A204.1 (cell line): ENCODE results near the gene WT1.

Experiments
- FAIRE-seq: peaks from 2 replicates; lab custom pipeline; 2012; peaks lifted over from hg19 to GRCh38; lab: Jason Lieb, UNC

Gene WT1

GRCh38 chr11:32421992-32422391 is 13.3 kb downstream of the WT1 start:
- FAIRE-seq, result no peak

DNA sequence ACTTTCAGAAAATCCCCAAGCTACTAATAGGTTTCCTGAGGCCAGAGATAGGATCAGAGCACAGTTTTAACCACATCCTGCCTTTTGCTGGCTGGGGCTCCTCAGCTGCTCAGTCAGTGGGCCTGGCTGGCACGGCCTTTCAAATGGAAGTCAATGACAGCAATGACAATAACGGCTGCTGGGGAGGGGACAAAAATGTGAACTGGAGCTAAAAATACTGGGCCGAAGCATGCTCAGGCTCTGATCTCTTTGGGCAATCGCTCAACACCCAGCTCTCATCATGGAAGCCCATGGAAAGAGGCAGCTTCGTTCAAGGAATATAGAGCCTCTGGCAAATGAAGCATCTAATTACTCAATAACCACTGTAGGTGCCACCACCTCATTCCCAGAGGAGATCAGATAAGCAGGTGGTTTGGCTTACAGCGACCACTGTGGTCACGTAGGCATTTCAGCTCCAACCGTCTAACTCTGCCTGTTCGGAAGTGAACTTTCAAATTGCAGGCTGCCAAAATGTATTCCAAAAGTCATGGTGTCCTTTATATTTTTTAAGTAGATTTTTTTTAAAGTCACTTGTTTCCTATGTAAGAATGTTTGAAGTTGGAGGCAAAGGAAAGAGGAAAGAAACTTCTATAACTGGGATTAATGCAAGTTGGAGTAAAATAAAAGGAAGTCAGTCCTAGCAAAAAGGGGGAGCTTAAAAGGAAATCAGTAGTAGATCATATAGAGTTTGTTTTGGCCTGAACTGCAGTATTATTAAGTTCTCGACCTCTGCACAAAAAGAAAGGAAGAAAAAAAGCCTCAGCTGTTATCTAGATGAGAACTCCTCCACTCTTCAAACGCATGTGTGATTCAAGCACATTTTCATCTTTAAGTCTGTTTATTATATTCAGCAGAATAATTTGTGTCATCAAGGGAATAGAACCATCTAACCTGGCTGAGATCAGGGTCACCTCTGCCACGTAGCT is 14.1 kb downstream of the WT1 start:
- no peak for FAIRE-seq

GRCh38 chr11:32420139-32420538 is 15.2 kb downstream of the WT1 start:
- no peak for FAIRE-seq

DNA sequence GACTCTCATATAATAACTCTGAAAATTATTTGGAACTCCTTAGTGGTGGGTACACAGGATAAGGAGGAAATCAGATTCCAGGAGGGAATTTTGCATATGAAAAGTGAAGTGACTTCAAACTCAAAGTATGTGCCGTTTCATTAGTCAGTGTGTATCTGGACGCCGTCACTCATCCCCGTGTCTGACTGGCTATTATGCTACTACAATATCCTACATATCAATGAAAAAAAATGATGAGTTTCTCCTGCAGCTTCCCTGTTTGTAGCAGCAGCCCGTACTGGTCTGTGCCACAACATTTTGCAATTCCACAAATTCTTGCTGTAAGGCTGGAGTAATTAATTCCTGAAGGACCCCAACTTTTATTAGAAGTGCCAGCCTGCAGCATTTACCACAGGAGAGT is 16.5 kb downstream of the WT1 start:
- FAIRE-seq, result no peak

- FAIRE-seq, result no peak
Measured at GRCh38 chr11:32417806-32418205, 17.5 kb downstream of the WT1 start.

GRCh38 chr11:32416301-32416700 is 19.0 kb downstream of the WT1 start:
- no peak for FAIRE-seq

GRCh38 chr11:32414925-32415324 is 20.4 kb downstream of the WT1 start:
- FAIRE-seq, result no peak

- no peak for FAIRE-seq
Measured at GRCh38 chr11:32411942-32412615, 23.3 kb downstream of the WT1 start.

GRCh38 chr11:32405592-32405991 is 29.7 kb downstream of the WT1 start:
- no peak for FAIRE-seq

- FAIRE-seq, result no peak
Measured at GRCh38 chr11:32402836-32403235, 32.5 kb downstream of the WT1 start.

- FAIRE-seq, result no peak
Measured at GRCh38 chr11:32400670-32401369, 34.5 kb downstream of the WT1 start.

DNA sequence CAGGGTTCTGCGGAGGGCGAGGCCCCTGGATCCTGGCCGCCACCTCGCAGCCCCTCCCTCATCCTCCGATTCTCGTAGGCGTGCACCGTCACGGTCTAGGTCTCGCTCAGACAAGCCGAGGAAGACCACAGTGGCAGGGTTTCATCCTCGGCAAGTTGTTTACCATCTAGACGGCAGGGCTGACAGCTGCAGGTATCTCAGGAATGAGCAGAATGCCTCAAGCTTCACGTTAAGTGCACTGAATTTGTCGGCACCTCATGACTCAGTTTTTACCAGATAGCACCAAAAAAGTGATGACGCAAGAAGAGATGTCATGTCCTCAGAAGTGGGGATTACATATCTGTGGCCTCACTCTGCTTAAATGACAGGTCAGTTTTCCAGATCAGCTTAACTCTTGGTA is 35.1 kb downstream of the WT1 start:
- FAIRE-seq, result no peak

- no peak for FAIRE-seq
Measured at GRCh38 chr11:32396991-32397390, 38.3 kb downstream of the WT1 start.

DNA sequence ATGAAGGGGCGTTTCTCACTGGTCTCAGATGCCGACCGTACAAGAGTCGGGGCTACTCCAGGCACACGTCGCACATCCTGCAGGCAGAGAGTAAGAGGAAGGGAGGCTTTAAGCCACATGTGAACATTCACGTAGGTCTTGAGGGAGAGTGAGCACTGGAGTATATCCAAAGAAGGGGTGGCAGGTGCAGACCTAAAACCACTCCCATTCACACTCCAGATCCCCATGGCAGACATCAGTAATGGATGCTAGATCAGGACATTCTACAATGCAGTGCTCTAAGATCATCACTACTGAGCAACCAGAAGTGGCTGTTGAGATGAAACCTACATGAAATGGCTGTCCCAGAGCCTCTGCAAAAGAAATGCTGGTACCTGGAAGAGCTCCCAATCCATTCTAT is 39.0 kb downstream of the WT1 start:
- no peak for FAIRE-seq

DNA sequence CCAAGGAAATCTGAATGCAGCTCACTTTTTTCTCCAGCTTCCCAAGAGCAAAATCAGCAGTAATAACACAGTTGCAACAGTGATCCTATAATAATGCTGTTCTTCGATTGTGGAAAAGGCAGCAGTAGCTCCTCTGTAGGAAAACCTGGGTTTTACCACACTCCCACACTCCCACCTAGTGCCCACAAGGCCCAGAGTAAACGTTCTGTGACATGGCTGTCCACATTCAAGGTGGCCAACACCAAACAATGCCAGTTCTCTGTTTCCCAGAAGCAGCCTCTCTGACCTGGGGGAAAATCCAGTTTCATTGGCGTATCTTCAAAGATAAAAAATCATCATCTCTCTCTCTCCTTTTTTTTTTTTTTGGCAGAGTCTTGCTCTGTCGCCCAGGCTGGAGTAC is 40.2 kb downstream of the WT1 start:
- FAIRE-seq, result no peak

DNA sequence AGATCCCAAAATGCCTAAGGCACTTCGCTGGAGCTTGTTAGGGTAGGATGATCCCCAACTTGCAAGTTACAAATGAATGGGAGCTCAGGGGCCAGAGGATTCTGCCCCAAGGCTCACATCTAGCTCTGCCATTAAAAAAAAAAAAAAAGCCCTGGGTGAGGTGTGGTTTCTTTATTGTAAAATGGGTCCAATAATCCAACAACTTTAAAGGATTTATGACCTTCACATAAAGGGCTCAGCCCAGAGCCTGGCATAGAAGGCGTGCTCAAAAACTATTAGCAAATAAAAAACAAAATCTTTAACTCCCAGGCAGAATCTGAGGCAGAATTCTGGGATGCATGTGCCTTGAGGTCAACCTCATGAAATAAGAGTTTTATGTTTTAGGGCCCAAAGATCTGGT is 42.5 kb downstream of the WT1 start:
- FAIRE-seq, result no peak

DNA sequence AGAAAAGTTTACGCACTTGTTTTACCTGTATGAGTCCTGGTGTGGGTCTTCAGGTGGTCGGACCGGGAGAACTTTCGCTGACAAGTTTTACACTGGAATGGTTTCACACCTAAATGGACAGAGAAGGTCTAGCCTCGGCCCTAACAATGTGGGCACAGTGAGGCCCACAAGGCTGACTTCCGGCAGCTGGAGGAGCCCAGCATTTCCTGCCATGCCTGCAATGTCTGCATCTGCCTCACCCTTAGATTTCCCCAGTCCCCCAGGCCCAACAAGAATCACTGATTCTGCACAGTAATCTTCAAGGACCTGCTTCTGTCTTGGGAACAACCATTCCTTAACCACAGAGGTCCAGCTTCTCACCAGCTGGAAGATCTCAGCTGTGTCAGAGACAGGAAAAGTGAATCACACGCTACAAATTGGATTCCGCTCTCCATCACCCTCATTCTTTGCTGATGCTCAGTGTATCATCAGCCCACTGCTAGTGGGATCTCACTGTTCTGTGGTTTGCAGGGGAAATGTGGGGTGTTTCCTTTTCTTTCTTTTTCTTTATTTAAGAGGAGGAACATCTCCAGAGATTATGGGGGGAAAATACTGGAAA is 43.3 kb downstream of the WT1 start:
- FAIRE-seq, result no peak

DNA sequence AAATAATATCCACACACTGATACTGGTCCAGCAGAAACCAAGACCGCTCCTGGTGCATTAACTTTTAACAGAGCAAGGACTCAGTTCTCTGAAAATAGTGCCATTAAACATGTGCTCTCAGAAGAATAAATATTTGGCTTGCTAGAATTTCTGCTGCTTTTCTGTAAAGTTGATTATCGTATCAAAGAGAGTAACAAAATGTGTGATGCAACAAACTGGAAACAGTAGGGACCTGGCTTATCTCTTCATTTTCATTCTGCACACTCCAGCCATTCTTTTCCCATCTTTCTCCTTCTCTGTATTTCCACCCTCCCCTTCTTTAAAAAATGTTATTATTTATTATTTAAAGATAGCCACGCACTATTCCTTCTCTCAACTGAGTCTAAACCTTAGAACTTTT is 43.9 kb downstream of the WT1 start:
- no peak for FAIRE-seq

DNA sequence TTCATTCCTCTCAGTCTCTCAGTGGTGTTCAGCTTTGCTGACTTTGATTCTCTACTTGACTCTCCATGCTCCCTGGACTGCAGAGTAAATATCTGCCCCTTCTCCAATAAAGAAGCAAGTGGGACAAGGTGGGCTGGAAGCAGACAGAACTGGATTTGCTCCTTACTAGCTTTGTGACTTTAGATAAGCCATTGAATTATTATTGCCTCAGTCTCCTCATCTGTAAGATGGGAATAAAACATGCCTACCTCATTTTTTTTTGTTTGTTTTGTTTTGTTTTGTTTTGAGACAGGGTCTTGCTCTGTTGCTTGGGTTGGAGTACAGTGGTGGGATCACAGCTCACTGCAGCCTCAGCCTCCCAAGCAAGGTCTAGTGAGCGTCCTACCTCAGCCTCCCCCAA is 44.6 kb downstream of the WT1 start:
- FAIRE-seq, result no peak

GRCh38 chr11:32388871-32389770 is 46.2 kb downstream of the WT1 start:
- no peak for FAIRE-seq

DNA sequence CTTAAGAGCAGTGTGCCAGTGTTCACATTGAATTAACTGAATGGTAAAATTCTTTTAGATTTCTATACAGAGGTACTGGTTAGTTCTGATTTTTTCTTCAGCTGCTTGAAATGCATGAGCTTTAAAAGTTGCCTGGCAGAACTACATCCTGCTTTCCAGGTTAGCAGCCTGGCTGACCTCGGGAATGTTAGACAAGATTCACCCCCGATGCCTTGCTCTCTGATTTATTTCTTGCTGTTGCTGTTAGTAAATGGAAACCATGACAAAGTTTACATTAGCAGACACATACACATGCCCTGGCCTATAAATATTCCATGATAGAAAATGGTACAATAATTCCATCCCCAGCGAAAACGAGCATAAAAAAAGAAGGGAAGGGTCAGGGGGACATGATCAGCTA is 47.0 kb downstream of the WT1 start:
- no peak for FAIRE-seq

DNA sequence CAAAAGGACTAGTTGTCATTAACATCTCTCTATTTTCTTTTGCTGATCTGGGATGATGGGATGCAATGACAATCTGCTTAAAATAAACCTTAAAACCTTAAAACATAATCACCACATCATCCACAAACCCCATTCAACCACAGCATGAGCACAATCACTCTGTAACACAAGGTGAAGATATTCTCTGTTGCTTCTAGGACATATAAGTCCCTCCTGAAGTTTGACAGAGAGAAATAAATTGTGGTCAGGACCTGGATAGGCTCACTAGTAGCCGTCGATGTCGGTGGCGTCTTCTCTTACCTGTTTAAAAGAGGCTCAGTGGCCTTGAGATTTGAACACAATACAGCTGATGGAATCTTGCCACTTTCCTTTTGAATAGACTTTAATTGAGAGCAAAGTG is 47.9 kb downstream of the WT1 start:
- no peak for FAIRE-seq
